Ovary (tissue), 9 donors: ENCODE measurements around the gene MAPK10. TPM values are rescaled to one million over a fixed set of nuclear protein-coding genes. Genes with fewer than 3 reads are reported as not detected.
"Not testable (repeated sequence)": the region's sequence is repeated elsewhere in the genome, so short reads cannot be mapped to it uniquely, and the experiment has no call there.

Experiments used
- DNase-seq, 5 donors: peaks; one replicate each; pipeline ENCODE4 v3.0.0-alpha.2; 2019 to 2020
- H3K27ac ChIP-seq, 2 donors: fragments of 200-600 bp; one replicate each; pipeline versions ENCODE4 v1.5.1 to v1.8.0; 2019 to 2022
- H3K27me3 ChIP-seq: fragments of 200-600 bp; one replicate; pipeline ENCODE4 v1.8.0; 2022
- H3K36me3 ChIP-seq: fragments of 200-600 bp; sonication (generic); one replicate; pipeline ENCODE4 v1.5.1; 2019
- H3K4me1 ChIP-seq: one replicate; pipeline ENCODE4 v1.8.1; 2013; ENCODE audit warnings: mild to moderate bottlenecking, moderate library complexity; ENCODE audit not compliant: insufficient read depth
- H3K4me3 ChIP-seq: fragments of 200-600 bp; sonication (generic); one replicate; pipeline ENCODE4 v1.5.1; 2017
- H3K9me3 ChIP-seq, 2 donors: fragments of 200-600 bp in 1 of 2; sonication (generic) in 1 of 2; one replicate each; pipeline versions ENCODE4 v1.5.1 to v1.8.1; 2013 to 2019; ENCODE audit warnings: mild to moderate bottlenecking in 1 of 2, moderate library complexity in 1 of 2
- CTCF ChIP-seq, 3 donors: fragments of 450-650 bp in 2 of 3; fragments of 200-600 bp in 1 of 3; IDR thresholded peaks; one replicate each; pipeline versions ENCODE4 v1.5.1 to v1.8.0; 2016 to 2022; ENCODE audit warnings: antibody characterized with exemption in 3 of 3, mild to moderate bottlenecking in 1 of 3
- EP300 ChIP-seq: sonication (generic); formaldehyde crosslinking; IDR thresholded peaks from one replicate; pipeline ENCODE4 v1.6.1; 2017; ENCODE audit warnings: antibody characterized with exemption
- POLR2A ChIP-seq: fragments of 450-650 bp; IDR thresholded peaks from one replicate; pipeline ENCODE4 v1.6.1; 2017; ENCODE audit warnings: antibody characterized with exemption, mild to moderate bottlenecking, moderate library complexity
- WGBS, 3 donors: extraction: QIAGEN DNeasy Blood & Tissue Kit in 1 of 3; methylation state at CpG; one replicate each; pipeline versions ENCODE4 v1.1.5 to v1.1.7; 2013 to 2017; 5-methylcytosine and 5-hydroxymethylcytosine counted together
- intact Hi-C, 4 donors: fragments of 100-400 bp; cut with DNase I; formaldehyde crosslinking; loops; one replicate each; pipeline versions ENCODE4 v1.11.0 to v1.15.1; 2022 to 2023
- polyA plus RNA-seq, 2 donors: library from polyadenylated mRNA; stranded (reverse); fragments of 200-250 nt in 1 of 2; fragments of 350-450 nt in 1 of 2; fragmentation: Illumina TruSeq in 1 of 2; extraction: RNeasy Lipid Tissue Mini Kit (QIAGEN cat#74804) in 1 of 2; gene quantifications; one replicate each; pipeline ENCODE4 v1.2.3, GENCODE V29; 2013 to 2014
- total RNA-seq, 7 donors: library from RNA; depleted of rRNA in 2 of 7; stranded (reverse); fragments of >200 nt in 2 of 7; fragmentation: NEBNext Ultra II Directional in 3 of 7; extraction: Animal tissue kit (Norgen Biotek cat#: 25700) in 3 of 7; gene quantifications; one replicate each; pipeline versions ENCODE4 v1.1.0 to v1.2.4, GENCODE V29; 2016 to 2023
- donor health status: DM: no; HTN: no; CAD: no; lungs with moderate emphysema.
- donor health status: DM: no; HTN: no; CAD: no.
- donor health status: Bipolar disorder and iron deficiency.
- donor health status: DM: yes; HTN: yes; CAD: no.
- donor health status: DM: no; HTN: no; CAD: no.
- donor health status: DM: yes; HTN: yes; CAD: no.

The MAPK10 gene
- total and polyA plus RNA-seq, 9 donors, result 19.3 to 41.6 (median 32.4) TPM

GRCh38 chr4:86330961-86331742 lies 28.7 kb downstream of the MAPK10 start:
- H3K36me3 ChIP-seq, result no peaks in the 10 kb centered on the region
- TF ChIP-seq EP300 (no peak), POLR2A (no peak), CTCF (IDR thresholded peaks at IDR 0.05) (no peak)
- intact Hi-C loops, result no loop called here
- H3K4me1 ChIP-seq, result no peaks in the 10 kb centered on the region
- DNase-seq, result no peak
- H3K27ac ChIP-seq, result no peak overlapping the region
- 19 to 32% (median 32%) methylated on average over 5 of the region's 5 CpGs for WGBS, 3 donors
- H3K4me3 ChIP-seq, result no peak overlapping the region
- H3K9me3 ChIP-seq, result no peaks in the 10 kb centered on the region
- no peaks in the 10 kb centered on the region for H3K27me3 ChIP-seq

GRCh38 chr4:86330411-86330810 lies 29.4 kb downstream of the MAPK10 start:
- DNase-seq, H3K4me3 ChIP-seq, H3K4me1 ChIP-seq, H3K27me3 ChIP-seq, H3K27ac ChIP-seq, H3K9me3 ChIP-seq, intact Hi-C loops, H3K36me3 ChIP-seq: not testable (repeated sequence)
- WGBS, 3 donors, result 76 to 81% (median 81%) methylated on average over 5 of the region's 5 CpGs

- Histone ChIP-seq H3K4me1 (no peaks in the 10 kb centered on the region), H3K9me3 (no peaks in the 10 kb centered on the region), H3K36me3 (no peaks in the 10 kb centered on the region), H3K4me3 (no peak overlapping the region), H3K27ac (no peak overlapping the region), H3K27me3 (no peaks in the 10 kb centered on the region)
- intact Hi-C loops, result no loop called here
- no peak for TF ChIP-seq CTCF (IDR thresholded peaks at IDR 0.05)
- TF ChIP-seq POLR2A, result no peak
- TF ChIP-seq EP300, result no peak
- 65 to 79% (median 79%) methylated on average over 3 of the region's 3 CpGs for WGBS, 3 donors
- no peak for DNase-seq
These were observed 30.4 kb downstream of the MAPK10 start for GRCh38 chr4:86329431-86329830.

- no peak overlapping the region for H3K27ac ChIP-seq
- DNase-seq, result no peak
- H3K4me3 ChIP-seq, result no peak overlapping the region
- H3K4me1 ChIP-seq, result no peaks in the 10 kb centered on the region
- no peaks in the 10 kb centered on the region for H3K27me3 ChIP-seq
- no peaks in the 10 kb centered on the region for H3K36me3 ChIP-seq
- intact Hi-C loops, result no loop called here
- TF ChIP-seq POLR2A (no peak), CTCF (IDR thresholded peaks at IDR 0.05) (no peak), EP300 (no peak)
- H3K9me3 ChIP-seq, result no peaks in the 10 kb centered on the region
These were observed 33.5 kb downstream of the MAPK10 start for GRCh38 chr4:86326400-86326799.

- intact Hi-C loops, result no loop called here
- no peak for TF ChIP-seq POLR2A
- TF ChIP-seq EP300, result no peak
- TF ChIP-seq CTCF (IDR thresholded peaks at IDR 0.05), result no peak
These were observed 40.5 kb downstream of the MAPK10 start for GRCh38 chr4:86319390-86319789.

More at GRCh38 chr4:86319390-86319789, 40.5 kb downstream of the MAPK10 start:
- Histone ChIP-seq H3K9me3 (no peaks in the 10 kb centered on the region), H3K4me1 (no peaks in the 10 kb centered on the region), H3K4me3 (no peak overlapping the region), H3K36me3 (no peaks in the 10 kb centered on the region), H3K27me3 (no peaks in the 10 kb centered on the region), H3K27ac (no peak overlapping the region)
- no peak for DNase-seq
